ENCODE data around the gene RASAL2.

RASAL2 gene

GRCh38 chr1:178093951-178094738 is at the start of gene RASAL2:
Gene RASAL2 (plus strand): TSS chr1:178094104. CDS start chr1:178094493, 389 bp downstream.
- POLR2A ChIA-PET, result interaction anchor here (1.0 to 1.6 kb wide), 4 partner anchors 8 to 35 kb away, joined by 3 to 5 read pairs (median 3); no protein-coding TSS in a partner anchor
- CTCF ChIA-PET, result interaction anchor here (1.1 to 1.5 kb wide), 2 partner anchors 17 to 29 kb away, joined by 3 read pairs; no protein-coding TSS in a partner anchor
- TF ChIP-seq L3MBTL2 (conservative IDR thresholded peaks at IDR 0.05) (0 out of 2 replicates have a peak, but pooled peaks have one; percentile 10), CTBP1 (IDR thresholded peaks at IDR 0.05; ENCODE audit: borderline replicate concordance) (no peak), TARDBP (IDR thresholded peaks at IDR 0.05) (no peak), PKNOX1 (IDR thresholded peaks at IDR 0.05) (no peak), HDGF (IDR thresholded peaks at IDR 0.05; ENCODE audit: borderline replicate concordance) (no peak)
- DNase-seq (ENCODE audit: extremely low spot score), result peak; percentile 73

GRCh38 chr1:178046591-178047270 is 47.2 kb upstream of the RASAL2 start:
- ChIA-PET CTCF (no interaction called here), POLR2A (no interaction called here)
- DNase-seq (ENCODE audit: extremely low spot score), result no peak
- TF ChIP-seq FOXA1 (IDR thresholded peaks at IDR 0.05) (no peak), SP1 (IDR thresholded peaks at IDR 0.05) (no peak), NFRKB (IDR thresholded peaks at IDR 0.05) (no peak), SUZ12 (IDR thresholded peaks at IDR 0.05) (no peak), FOXK2 (IDR thresholded peaks at IDR 0.05) (no peak), CTBP1 (IDR thresholded peaks at IDR 0.05; ENCODE audit: borderline replicate concordance) (no peak), HDGF (IDR thresholded peaks at IDR 0.05; ENCODE audit: borderline replicate concordance) (no peak)

- DNase-seq (ENCODE audit: extremely low spot score), result no peak
- POLR2A ChIA-PET, result no interaction called here
- TF ChIP-seq FOXM1 (IDR thresholded peaks at IDR 0.05; ENCODE audit: borderline replicate concordance) (no peak), NFRKB (IDR thresholded peaks at IDR 0.05) (no peak), LEF1 (IDR thresholded peaks at IDR 0.05; ENCODE audit: borderline replicate concordance) (no peak), L3MBTL2 (conservative IDR thresholded peaks at IDR 0.05) (no peak), CTBP1 (IDR thresholded peaks at IDR 0.05; ENCODE audit: borderline replicate concordance) (no peak), SUZ12 (IDR thresholded peaks at IDR 0.05) (no peak), ZNF384 (IDR thresholded peaks at IDR 0.05) (no peak)
- CTCF ChIA-PET, result no interaction called here
These were observed 46.4 kb upstream of the RASAL2 start for GRCh38 chr1:178047403-178048093.

- ChIA-PET CTCF (interaction anchor here (0.6 kb wide), 1 partner anchor 115 kb away, joined by 3 read pairs; no protein-coding TSS in a partner anchor), POLR2A (no interaction called here)
- TF ChIP-seq FOXM1 (IDR thresholded peaks at IDR 0.05; ENCODE audit: borderline replicate concordance) (no peak), FOXA1 (IDR thresholded peaks at IDR 0.05) (no peak), ZNF384 (IDR thresholded peaks at IDR 0.05) (no peak), L3MBTL2 (conservative IDR thresholded peaks at IDR 0.05) (no peak), TARDBP (IDR thresholded peaks at IDR 0.05) (no peak), HDGF (IDR thresholded peaks at IDR 0.05; ENCODE audit: borderline replicate concordance) (no peak), LEF1 (IDR thresholded peaks at IDR 0.05; ENCODE audit: borderline replicate concordance) (no peak), FOXK2 (IDR thresholded peaks at IDR 0.05) (no peak)
- no peak for DNase-seq (ENCODE audit: extremely low spot score)
These were observed 45.5 kb upstream of the RASAL2 start for GRCh38 chr1:178048426-178048825.

GRCh38 chr1:178048883-178049282 is 45.0 kb upstream of the RASAL2 start:
- ChIA-PET POLR2A (no interaction called here), CTCF (interaction anchor here (0.6 kb wide), 1 partner anchor 115 kb away, joined by 3 read pairs; no protein-coding TSS in a partner anchor)
- DNase-seq (ENCODE audit: extremely low spot score), result no peak
- no peak for TF ChIP-seq SP1 (IDR thresholded peaks at IDR 0.05)
- TF ChIP-seq NFRKB (IDR thresholded peaks at IDR 0.05), result no peak
- no peak for TF ChIP-seq ARNT (IDR thresholded peaks at IDR 0.05)
- TF ChIP-seq SUZ12 (IDR thresholded peaks at IDR 0.05), result no peak
- no peak for TF ChIP-seq BHLHE40 (IDR thresholded peaks at IDR 0.05; ENCODE audit: borderline replicate concordance)
- TF ChIP-seq FOXK2 (IDR thresholded peaks at IDR 0.05), result no peak

GRCh38 chr1:178050084-178050483 is 43.8 kb upstream of the RASAL2 start:
- no peak for DNase-seq (ENCODE audit: extremely low spot score)
- TF ChIP-seq SP1 (IDR thresholded peaks at IDR 0.05) (no peak), L3MBTL2 (conservative IDR thresholded peaks at IDR 0.05) (no peak), FOXA1 (IDR thresholded peaks at IDR 0.05) (no peak), PKNOX1 (IDR thresholded peaks at IDR 0.05) (no peak), ARNT (IDR thresholded peaks at IDR 0.05) (no peak), LEF1 (IDR thresholded peaks at IDR 0.05; ENCODE audit: borderline replicate concordance) (no peak), TARDBP (IDR thresholded peaks at IDR 0.05) (no peak), ZNF384 (IDR thresholded peaks at IDR 0.05) (no peak), FOXM1 (IDR thresholded peaks at IDR 0.05; ENCODE audit: borderline replicate concordance) (no peak), SUZ12 (IDR thresholded peaks at IDR 0.05) (no peak)
- ChIA-PET CTCF (interaction anchor here (0.9 kb wide), 1 partner anchor 18 kb away, joined by 3 read pairs; no protein-coding TSS in a partner anchor), POLR2A (no interaction called here)

Measured in HEK293T (cell line).